K562 (cell line): Measurements from ENCODE around the gene PTPRG. TPM values are rescaled to one million over a fixed set of nuclear protein-coding genes. Genes with fewer than 3 reads are reported as not detected.

ENCODE experiments used
- SUPT5H ChIP-seq: fragments of 450-650 bp; IDR thresholded peaks from 2 replicates; pipeline ENCODE4 v1.6.1; 2016
- TAF9B ChIP-seq: fragments of 450-650 bp; IDR thresholded peaks from 2 replicates; pipeline ENCODE4 v1.6.1; 2018; ENCODE audit warnings: mild to moderate bottlenecking; ENCODE audit not compliant: partially characterized antibody
- ZNF408 ChIP-seq: fragments of 250-450 bp; sonication (Bioruptor Pico); IDR thresholded peaks from 2 replicates; pipeline ENCODE4 v1.4.0; 2020; ENCODE audit warnings: low read depth, mild to moderate bottlenecking, moderate library complexity
- ZNF445 ChIP-seq: fragments of 250-450 bp; sonication (Bioruptor Pico); IDR thresholded peaks from 2 replicates; pipeline ENCODE4 v1.4.0; 2020; ENCODE audit warnings: low read depth, mild to moderate bottlenecking, moderate library complexity
- ZNF551 ChIP-seq: fragments of 250-450 bp; sonication (Bioruptor Pico); IDR thresholded peaks from 2 replicates; pipeline ENCODE4 v1.5.0; 2021; ENCODE audit warnings: mild to moderate bottlenecking, moderate library complexity
- polyA plus RNA-seq, 8 experiments: library from polyadenylated mRNA; depleted of rRNA in 4 of 8; stranded (reverse) in 5 of 8; unstranded in 3 of 8; fragments of >200 nt; fragmentation: Nextera tagmentation in 2 of 8; fragmentation: Illumina TruSeq in 1 of 8; extraction: Ambion mirVana in 2 of 8; extraction: Trizol in 1 of 8; gene quantifications; 2 replicates each; pipeline versions ENCODE4 v1.2.1 to v1.2.3, GENCODE V29; 2011 to 2014; ENCODE audit warnings: inconsistent platforms in 1 of 8, missing spikeins in 1 of 8
- total RNA-seq, 7 experiments: library from RNA; depleted of rRNA in 6 of 7; stranded (reverse); fragments of >200 nt in 6 of 7; fragmentation: Illumina TruSeq in 2 of 7; extraction: Trizol in 2 of 7; gene quantifications; 2 replicates each; pipeline versions ENCODE4 v1.2.1 to v1.2.3, GENCODE V29; 2011 to 2021; ENCODE audit warnings: low replicate concordance in 1 of 7
- TF ChIP-seq, protein P1 (sequence below): fragments of 250-450 bp; sonication (Bioruptor Pico); IDR thresholded peaks from 2 replicates; pipeline ENCODE4 v1.4.0; 2020; ENCODE audit warnings: mild to moderate bottlenecking, moderate library complexity, borderline replicate concordance
- TF ChIP-seq, protein P2 (sequence below), 3 experiments: fragments of 200-800 bp in 1 of 3; fragments of 250-450 bp in 1 of 3; fragments of 450-650 bp in 1 of 3; sonication (Bioruptor Pico) in 1 of 3; sonication (Bioruptor generic) in 1 of 3; formaldehyde crosslinking in 1 of 3; IDR thresholded peaks; 2 replicates each; pipeline versions ENCODE4 v1.6.1 to v1.8.0; 2016 to 2022; ENCODE audit warnings: mild to moderate bottlenecking in 2 of 3, missing genetic modification characterization in 2 of 3, missing compliant biosample characterization in 1 of 3, moderate library complexity in 1 of 3

PTPRG gene
- total and polyA plus RNA-seq, 9 of the 15 experiments (the other 6 are each of a cell fraction or from before 2014, with no cell fraction given): 0.16 TPM; not detected in 8

DNA sequence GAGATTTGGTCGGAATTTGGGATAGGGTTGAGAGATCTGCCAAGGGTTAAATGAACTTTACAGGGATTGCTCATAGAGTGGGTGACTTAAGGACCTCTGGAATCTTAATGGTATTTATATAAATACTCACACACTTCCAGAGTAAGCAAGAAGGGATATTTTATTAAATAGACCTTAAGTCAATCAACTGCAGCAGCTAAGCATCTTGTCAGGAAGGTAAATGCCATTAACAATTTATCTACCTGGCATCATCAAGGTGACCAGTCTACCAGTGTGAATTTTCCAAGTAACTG, 688.1 kb downstream of the PTPRG start (continued):
- TF ChIP-seq, protein P1, sequence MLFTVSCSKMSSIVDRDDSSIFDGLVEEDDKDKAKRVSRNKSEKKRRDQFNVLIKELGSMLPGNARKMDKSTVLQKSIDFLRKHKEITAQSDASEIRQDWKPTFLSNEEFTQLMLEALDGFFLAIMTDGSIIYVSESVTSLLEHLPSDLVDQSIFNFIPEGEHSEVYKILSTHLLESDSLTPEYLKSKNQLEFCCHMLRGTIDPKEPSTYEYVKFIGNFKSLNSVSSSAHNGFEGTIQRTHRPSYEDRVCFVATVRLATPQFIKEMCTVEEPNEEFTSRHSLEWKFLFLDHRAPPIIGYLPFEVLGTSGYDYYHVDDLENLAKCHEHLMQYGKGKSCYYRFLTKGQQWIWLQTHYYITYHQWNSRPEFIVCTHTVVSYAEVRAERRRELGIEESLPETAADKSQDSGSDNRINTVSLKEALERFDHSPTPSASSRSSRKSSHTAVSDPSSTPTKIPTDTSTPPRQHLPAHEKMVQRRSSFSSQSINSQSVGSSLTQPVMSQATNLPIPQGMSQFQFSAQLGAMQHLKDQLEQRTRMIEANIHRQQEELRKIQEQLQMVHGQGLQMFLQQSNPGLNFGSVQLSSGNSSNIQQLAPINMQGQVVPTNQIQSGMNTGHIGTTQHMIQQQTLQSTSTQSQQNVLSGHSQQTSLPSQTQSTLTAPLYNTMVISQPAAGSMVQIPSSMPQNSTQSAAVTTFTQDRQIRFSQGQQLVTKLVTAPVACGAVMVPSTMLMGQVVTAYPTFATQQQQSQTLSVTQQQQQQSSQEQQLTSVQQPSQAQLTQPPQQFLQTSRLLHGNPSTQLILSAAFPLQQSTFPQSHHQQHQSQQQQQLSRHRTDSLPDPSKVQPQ: no peak
- TF ChIP-seq ZNF408 (CRISPR knock-in tag): no peak
- no peak for TF ChIP-seq ZNF551 (CRISPR knock-in tag)
- no peak for TF ChIP-seq ZNF445 (CRISPR knock-in tag)
- no peak for TF ChIP-seq TAF9B
- TF ChIP-seq SUPT5H: no peak
- TF ChIP-seq, protein P2, sequence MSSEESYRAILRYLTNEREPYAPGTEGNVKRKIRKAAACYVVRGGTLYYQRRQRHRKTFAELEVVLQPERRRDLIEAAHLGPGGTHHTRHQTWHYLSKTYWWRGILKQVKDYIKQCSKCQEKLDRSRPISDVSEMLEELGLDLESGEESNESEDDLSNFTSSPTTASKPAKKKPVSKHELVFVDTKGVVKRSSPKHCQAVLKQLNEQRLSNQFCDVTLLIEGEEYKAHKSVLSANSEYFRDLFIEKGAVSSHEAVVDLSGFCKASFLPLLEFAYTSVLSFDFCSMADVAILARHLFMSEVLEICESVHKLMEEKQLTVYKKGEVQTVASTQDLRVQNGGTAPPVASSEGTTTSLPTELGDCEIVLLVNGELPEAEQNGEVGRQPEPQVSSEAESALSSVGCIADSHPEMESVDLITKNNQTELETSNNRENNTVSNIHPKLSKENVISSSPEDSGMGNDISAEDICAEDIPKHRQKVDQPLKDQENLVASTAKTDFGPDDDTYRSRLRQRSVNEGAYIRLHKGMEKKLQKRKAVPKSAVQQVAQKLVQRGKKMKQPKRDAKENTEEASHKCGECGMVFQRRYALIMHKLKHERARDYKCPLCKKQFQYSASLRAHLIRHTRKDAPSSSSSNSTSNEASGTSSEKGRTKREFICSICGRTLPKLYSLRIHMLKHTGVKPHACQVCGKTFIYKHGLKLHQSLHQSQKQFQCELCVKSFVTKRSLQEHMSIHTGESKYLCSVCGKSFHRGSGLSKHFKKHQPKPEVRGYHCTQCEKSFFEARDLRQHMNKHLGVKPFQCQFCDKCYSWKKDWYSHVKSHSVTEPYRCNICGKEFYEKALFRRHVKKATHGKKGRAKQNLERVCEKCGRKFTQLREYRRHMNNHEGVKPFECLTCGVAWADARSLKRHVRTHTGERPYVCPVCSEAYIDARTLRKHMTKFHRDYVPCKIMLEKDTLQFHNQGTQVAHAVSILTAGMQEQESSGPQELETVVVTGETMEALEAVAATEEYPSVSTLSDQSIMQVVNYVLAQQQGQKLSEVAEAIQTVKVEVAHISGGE (CRISPR knock-in tag; IDR thresholded peaks at IDR 0.05): no peak
